Measurements from ENCODE around the gene RECQL. TPM values are rescaled to one million over a fixed set of nuclear protein-coding genes. Genes with fewer than 3 reads are reported as not detected.
"Not testable (repeated sequence)": the region's sequence is repeated elsewhere in the genome, so short reads cannot be mapped to it uniquely, and the experiment has no call there.

The RECQL gene
- total RNA-seq, 4 donors from 2014 or later: 7.3 to 25.8 (median 21.4) TPM

DNA sequence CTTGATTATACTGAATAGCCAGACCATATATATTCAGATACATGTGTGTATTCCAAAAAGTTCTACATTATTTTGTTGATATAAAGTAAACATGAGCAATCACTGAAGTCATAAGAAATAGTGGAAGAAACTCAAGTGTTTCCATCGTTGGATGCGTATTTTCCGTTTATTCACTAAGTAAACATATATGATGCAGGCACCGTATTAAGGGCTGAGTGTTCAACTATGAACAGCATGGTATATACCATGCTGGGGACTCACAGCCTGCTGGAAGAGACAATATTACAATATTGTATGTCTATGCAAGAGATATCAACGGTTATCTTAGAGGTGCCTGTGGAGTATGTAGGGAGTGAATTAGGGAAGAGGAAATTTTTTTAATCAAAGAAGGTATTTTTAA is 62.8 kb downstream of the RECQL start:
- H3K4me3 ChIP-seq (ENCODE audit: low read depth, poor library complexity, severe bottlenecking): no peak overlapping the region
- DNase-seq (ENCODE audit: low spot score in 2 of 2): no peak
- 90 to 93% methylated on average over 5 of the region's 5 CpGs for WGBS, 2 donors
- TF ChIP-seq, protein P1, sequence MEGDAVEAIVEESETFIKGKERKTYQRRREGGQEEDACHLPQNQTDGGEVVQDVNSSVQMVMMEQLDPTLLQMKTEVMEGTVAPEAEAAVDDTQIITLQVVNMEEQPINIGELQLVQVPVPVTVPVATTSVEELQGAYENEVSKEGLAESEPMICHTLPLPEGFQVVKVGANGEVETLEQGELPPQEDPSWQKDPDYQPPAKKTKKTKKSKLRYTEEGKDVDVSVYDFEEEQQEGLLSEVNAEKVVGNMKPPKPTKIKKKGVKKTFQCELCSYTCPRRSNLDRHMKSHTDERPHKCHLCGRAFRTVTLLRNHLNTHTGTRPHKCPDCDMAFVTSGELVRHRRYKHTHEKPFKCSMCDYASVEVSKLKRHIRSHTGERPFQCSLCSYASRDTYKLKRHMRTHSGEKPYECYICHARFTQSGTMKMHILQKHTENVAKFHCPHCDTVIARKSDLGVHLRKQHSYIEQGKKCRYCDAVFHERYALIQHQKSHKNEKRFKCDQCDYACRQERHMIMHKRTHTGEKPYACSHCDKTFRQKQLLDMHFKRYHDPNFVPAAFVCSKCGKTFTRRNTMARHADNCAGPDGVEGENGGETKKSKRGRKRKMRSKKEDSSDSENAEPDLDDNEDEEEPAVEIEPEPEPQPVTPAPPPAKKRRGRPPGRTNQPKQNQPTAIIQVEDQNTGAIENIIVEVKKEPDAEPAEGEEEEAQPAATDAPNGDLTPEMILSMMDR (IDR thresholded peaks at IDR 0.05): no peak
- no peak for TF ChIP-seq POLR2A (IDR thresholded peaks at IDR 0.05)
- intact Hi-C loops (cut with DNase I; ENCODE audit: low total_unique reads): no loop called here

DNA sequence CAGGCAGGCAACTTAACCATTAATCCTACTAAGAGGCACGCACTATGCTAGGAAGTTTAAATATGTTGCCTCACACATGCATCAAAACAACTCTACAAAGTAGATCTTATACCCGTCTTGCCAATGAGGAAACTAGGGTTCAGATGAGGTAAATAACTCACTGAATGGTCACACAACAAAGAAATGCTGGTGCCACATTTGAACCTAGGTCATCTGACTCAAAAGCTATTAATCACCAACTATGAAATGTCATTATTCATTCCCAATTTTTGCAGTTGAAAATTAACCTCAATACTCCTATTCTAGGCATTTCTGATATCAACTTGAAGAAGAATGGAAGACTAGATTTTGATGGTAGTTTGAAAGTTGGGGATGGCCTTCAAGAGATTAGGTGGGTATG is 66.7 kb downstream of the RECQL start:
- WGBS, 2 donors: 73 to 82% methylated on average over 2 of the region's 2 CpGs
- no peak for DNase-seq (ENCODE audit: low spot score in 2 of 2)
- TF ChIP-seq, protein P1 (IDR thresholded peaks at IDR 0.05): no peak
- no peak for TF ChIP-seq POLR2A (IDR thresholded peaks at IDR 0.05)
- H3K4me3 ChIP-seq (ENCODE audit: low read depth, poor library complexity, severe bottlenecking): no peak overlapping the region
- intact Hi-C loops (cut with DNase I; ENCODE audit: low total_unique reads): no loop called here

DNA sequence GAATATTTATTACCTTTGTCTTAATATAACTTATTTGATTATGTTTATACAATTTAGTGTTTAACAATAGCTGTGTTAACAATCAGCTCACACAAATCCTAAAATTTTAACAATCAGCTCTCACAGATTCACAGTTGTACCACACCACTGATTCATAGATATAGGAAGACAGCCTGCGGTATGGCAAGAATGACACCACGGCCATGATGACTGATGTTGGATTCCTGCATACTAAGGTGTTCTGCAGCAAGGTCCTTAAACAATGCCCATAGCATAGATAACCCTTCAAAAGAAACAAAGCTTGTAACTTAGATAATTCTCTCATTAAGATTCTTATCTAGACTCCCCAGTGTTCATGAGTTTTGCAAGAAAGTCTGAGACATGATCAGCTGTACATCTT is 67.9 kb downstream of the RECQL start:
- H3K4me3 ChIP-seq (ENCODE audit: low read depth, poor library complexity, severe bottlenecking): no peak overlapping the region
- DNase-seq (ENCODE audit: low spot score in 2 of 2): no peak
- intact Hi-C loops (cut with DNase I; ENCODE audit: low total_unique reads): no loop called here
- WGBS, 2 donors: 69 to 88% methylated on average over 2 of the region's 2 CpGs
- TF ChIP-seq POLR2A (IDR thresholded peaks at IDR 0.05): no peak
- TF ChIP-seq, protein P1 (IDR thresholded peaks at IDR 0.05): no peak

DNA sequence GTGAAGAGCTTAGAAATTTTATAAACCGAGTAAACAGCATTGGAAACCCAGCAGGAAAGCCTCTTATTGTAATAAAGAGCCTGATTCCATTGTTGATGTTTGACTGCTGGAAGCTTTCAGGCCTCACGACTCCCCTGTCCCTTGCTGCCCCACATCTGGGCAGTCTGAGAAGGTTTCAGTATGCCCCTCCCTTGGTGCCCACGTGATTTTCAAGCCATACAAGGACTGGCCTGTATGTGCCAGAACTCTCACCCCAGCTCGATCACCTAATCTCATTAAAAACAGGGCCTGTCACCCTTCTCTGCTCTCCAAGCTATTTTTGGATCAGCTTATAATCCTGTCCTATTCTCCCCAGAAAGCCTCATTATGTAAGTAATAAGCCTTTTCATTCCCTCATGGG is 71.4 kb downstream of the RECQL start:
- DNase-seq (ENCODE audit: low spot score in 2 of 2): no peak
- TF ChIP-seq, protein P1 (IDR thresholded peaks at IDR 0.05): no peak
- TF ChIP-seq POLR2A (IDR thresholded peaks at IDR 0.05): no peak
- intact Hi-C loops (cut with DNase I; ENCODE audit: low total_unique reads): no loop called here
- H3K4me3 ChIP-seq (ENCODE audit: low read depth, poor library complexity, severe bottlenecking): no peak overlapping the region
- WGBS, 2 donors: 61 to 69% methylated on average over 4 of the region's 4 CpGs

DNA sequence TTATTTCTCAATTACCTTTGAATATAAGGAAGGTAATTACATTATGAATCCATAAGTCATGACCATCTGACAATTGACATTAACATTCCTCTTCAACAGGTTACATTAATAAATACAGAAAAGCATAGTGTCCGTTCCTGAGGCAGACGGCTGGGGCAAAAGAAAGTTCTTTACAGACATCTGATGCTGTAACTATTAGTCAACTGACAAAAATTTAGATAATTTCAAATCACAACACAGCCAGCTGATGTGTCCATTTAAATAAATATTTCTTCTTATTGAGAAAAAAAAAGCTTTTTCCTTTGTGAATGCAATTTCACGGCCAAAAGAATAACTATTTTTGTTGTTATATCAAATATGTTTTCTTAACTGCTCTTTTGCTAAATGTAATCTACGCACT is 73.2 kb downstream of the RECQL start:
- TF ChIP-seq POLR2A (IDR thresholded peaks at IDR 0.05): no peak
- TF ChIP-seq, protein P1 (IDR thresholded peaks at IDR 0.05): no peak
- intact Hi-C loops (cut with DNase I; ENCODE audit: low total_unique reads): no loop called here
- WGBS, 2 donors: 80 to 81% methylated on average over 4 of the region's 4 CpGs
- no peak for DNase-seq (ENCODE audit: low spot score in 2 of 2)
- H3K4me3 ChIP-seq (ENCODE audit: low read depth, poor library complexity, severe bottlenecking): no peak overlapping the region

DNA sequence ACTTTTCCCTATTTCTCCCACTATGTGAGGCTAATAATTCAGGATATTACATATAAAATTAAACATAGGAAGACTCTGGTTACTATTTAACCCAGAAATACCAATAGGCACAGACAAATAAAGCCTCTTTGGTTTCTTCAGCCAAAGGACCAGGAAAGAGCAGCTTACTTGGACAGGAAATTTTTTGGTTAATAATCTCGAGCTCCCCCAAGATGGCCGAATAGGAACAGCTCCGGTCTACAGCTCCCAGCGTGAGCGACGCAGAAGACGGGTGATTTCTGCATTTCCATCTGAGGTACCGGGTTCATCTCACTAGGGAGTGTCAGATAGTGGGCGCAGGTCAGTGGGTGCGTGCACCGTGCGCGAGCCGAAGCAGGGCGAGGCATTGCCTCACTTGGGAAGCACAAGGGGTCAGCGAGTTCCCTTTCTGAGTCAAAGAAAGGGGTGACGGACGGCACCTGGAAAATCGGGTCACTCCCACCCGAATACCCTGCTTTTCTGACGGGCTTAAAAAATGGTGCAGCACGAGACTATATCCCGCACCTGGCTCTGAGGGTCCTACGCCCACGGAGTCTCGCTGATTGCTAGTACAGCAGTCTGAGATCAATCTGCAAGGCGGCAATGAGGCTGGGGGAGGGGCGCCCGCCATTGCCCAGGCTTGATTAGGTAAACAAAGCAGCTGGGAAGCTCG is 82.3 kb downstream of the RECQL start:
- DNase-seq (ENCODE audit: low spot score in 2 of 2); H3K4me3 ChIP-seq (ENCODE audit: low read depth, poor library complexity, severe bottlenecking); intact Hi-C loops (cut with DNase I; ENCODE audit: low total_unique reads): not testable (repeated sequence)
- 87 to 93% methylated on average over 29 to 30 of the region's 30 CpGs for WGBS, 2 donors

Other genes with a start within 250 kb of the RECQL start
- under 1 TPM in 1 of 4 donors, not detected in 3; 0.04 TPM for gene SLCO1A2, start 166.7 kb downstream of the RECQL start, total RNA-seq
- not detected for gene IAPP, start 128.7 kb downstream of the RECQL start, total RNA-seq
- gene PYROXD1, start 64.0 kb downstream of the RECQL start, total RNA-seq: 10 to 100 TPM; 17.2 to 29.0 (median 18.3) TPM
- gene GOLT1B, start 154 bp upstream of the RECQL start, total RNA-seq: 10 to 100 TPM; 13.6 to 25.1 (median 19.6) TPM
- gene SPX, start 24.7 kb upstream of the RECQL start, total RNA-seq: under 1 TPM in 1 of 4 donors, not detected in 3; 0.49 TPM
- gene GYS2, start 103.2 kb upstream of the RECQL start, total RNA-seq: not detected
- 10 to 100 TPM; 30.3 to 76.5 (median 54.9) TPM for gene LDHB, start 156.2 kb upstream of the RECQL start, total RNA-seq

Measured in lower leg skin (tissue), 4 donors.